ENCODE results near the gene RNPEPL1.

GRCh38 chr2:240558236-240558761, 10.0 kb upstream of the RNPEPL1 start:
- TF ChIP-seq MAX (IDR thresholded peaks at IDR 0.05) (no peak), CTCF (IDR thresholded peaks at IDR 0.05) (no peak), POLR2A (IDR thresholded peaks at IDR 0.05; ENCODE audit: low read length) (no peak), FOSL2 (IDR thresholded peaks at IDR 0.05) (no peak), FOSL2 (CRISPR knock-in tag; IDR thresholded peaks at IDR 0.05) (no peak), SREBF2 (IDR thresholded peaks at IDR 0.05) (no peak)

Data from A549 (cell line).